GM12878 (cell line): ENCODE results near the gene TELO2. TPM values are rescaled to one million over a fixed set of nuclear protein-coding genes. Genes with fewer than 3 reads are reported as not detected.

ENCODE experiments used
- ATAC-seq: fragments of 200-7000 bp; cut with Tn5 transposase; 3 replicates; pipeline ENCODE4 v1.9.1; 2020; ENCODE audit warnings: mild to moderate bottlenecking, moderate library complexity
- BruUV-seq: library from RNA; stranded (reverse); fragments of 400-500 nt; replicated peaks from 2 replicates; lab custom pipeline; 2021; lab: Mats Ljungman, UMichigan
- CTCF ChIA-PET: fragments of 300-600 bp; sonication (Branson Sonifier 250); formaldehyde crosslinking; extraction: SDS; loops from one replicate; lab custom pipeline; 2021; ENCODE audit warnings: inconsistent platforms; lab: Yijun Ruan, JAX
- POLR2A ChIA-PET: fragments of 350-600 bp; formaldehyde crosslinking; extraction: SDS; loops from one replicate; lab custom pipeline; 2021; ENCODE audit warnings: inconsistent platforms; lab: Charles Lee
- RAD21 ChIA-PET: fragments of 300-600 bp; sonication (Branson Sonifier 250); formaldehyde crosslinking; loops from one replicate; lab custom pipeline; 2023; ENCODE audit warnings: antibody characterized with exemption; ENCODE audit not compliant: unreplicated experiment; lab: Charles Lee
- SMC1A ChIA-PET: fragments of 300-600 bp; sonication (Branson Sonifier 250); formaldehyde crosslinking; loops from one replicate; lab custom pipeline; 2023; ENCODE audit not compliant: unreplicated experiment, uncharacterized antibody; lab: Charles Lee
- DNase-seq: peaks from one replicate; pipeline ENCODE4 v3.0.0-alpha.2; 2011; ENCODE audit warnings: low read depth, low spot score
- FAIRE-seq: peaks from 3 replicates; lab custom pipeline; 2011; peaks lifted over from hg19 to GRCh38; lab: Jason Lieb, UNC
- H2AFZ ChIP-seq: 2 replicates; pipeline ENCODE4 v1.6.0; 2011; ENCODE audit warnings: low read depth, low read length, control low read depth; ENCODE audit not compliant: control insufficient read depth
- H3K27ac ChIP-seq: 2 replicates; pipeline ENCODE4 v1.5.1; 2011; ENCODE audit warnings: control low read depth; ENCODE audit not compliant: control insufficient read depth, insufficient read depth
- H3K27me3 ChIP-seq, 2 experiments: replicated peaks in 1 of 2; 2 replicates each; pipeline versions ENCODE4 v1.6.0 to v1.6.1; 2011; ENCODE audit warnings: low read length in 1 of 2; ENCODE audit not compliant: control insufficient read depth in 2 of 2, insufficient read depth in 2 of 2
- H3K36me3 ChIP-seq, 2 experiments: 2 replicates each; pipeline ENCODE4 v1.5.1; 2011; ENCODE audit warnings: low read length in 1 of 2; ENCODE audit not compliant: control insufficient read depth in 2 of 2, insufficient read depth in 2 of 2
- H3K4me1 ChIP-seq: 2 replicates; pipeline ENCODE4 v1.6.1; 2011; ENCODE audit warnings: mild to moderate bottlenecking, low read length, moderate library complexity, mixed read lengths; ENCODE audit not compliant: control insufficient read depth, insufficient read depth
- H3K4me2 ChIP-seq: 2 replicates; pipeline ENCODE4 v1.6.0; 2011; ENCODE audit warnings: control low read depth; ENCODE audit not compliant: control insufficient read depth, insufficient read depth
- H3K4me3 ChIP-seq: fragments of 200-600 bp; sonication (generic); 2 replicates; pipeline ENCODE4 v1.5.1; 2016
- H3K79me2 ChIP-seq: 2 replicates; pipeline ENCODE4 v1.6.0; 2011; ENCODE audit warnings: low read length; ENCODE audit not compliant: control insufficient read depth, insufficient read depth
- H3K9ac ChIP-seq: 2 replicates; pipeline ENCODE4 v1.8.0; 2011; ENCODE audit warnings: low read length, control low read depth, mixed read lengths; ENCODE audit not compliant: control insufficient read depth, insufficient read depth
- H3K9me3 ChIP-seq: replicated peaks from 3 replicates; pipeline ENCODE4 v1.5.1; 2011; ENCODE audit warnings: mild to moderate bottlenecking, low read length; ENCODE audit not compliant: control insufficient read depth, insufficient read depth
- H4K20me1 ChIP-seq: 2 replicates; pipeline ENCODE4 v1.6.0; 2011; ENCODE audit not compliant: control insufficient read depth, insufficient read depth
- WGBS: methylation state at CpG from one replicate; pipeline ENCODE4 v1.1.6; 2016; ENCODE audit warnings: low lambda C conversion rate; ENCODE audit not compliant: insufficient replicate concordance, insufficient coverage; ENCODE audit errors: missing lambda C conversion rate; 5-methylcytosine and 5-hydroxymethylcytosine counted together
- in situ Hi-C: fragments of 300-500 bp; cut with MboI; formaldehyde crosslinking; loops from 9 replicates; pipeline ENCODE4 v1.14.3; 2018; ENCODE audit warnings: mixed read lengths
- intact Hi-C: fragments of 100-400 bp; cut with micrococcal nuclease; formaldehyde crosslinking; loops from one replicate; pipeline ENCODE4 v1.14.2; 2022; ENCODE audit not compliant: unreplicated experiment
- polyA plus RNA-seq, 11 experiments: library from polyadenylated mRNA; depleted of rRNA in 4 of 11; unstranded in 6 of 11; stranded (reverse) in 5 of 11; fragments of >200 nt; fragmentation: Nextera tagmentation in 4 of 11; fragmentation: Illumina TruSeq in 1 of 11; extraction: Ambion mirVana in 4 of 11; extraction: Trizol in 1 of 11; gene quantifications; 1 replicate in 1 of 11; 2 replicates in 10 of 11; pipeline versions ENCODE4 v1.2.1 to v1.2.3, GENCODE V29; 2011 to 2016; ENCODE audit warnings: inconsistent platforms in 2 of 11, missing spikeins in 2 of 11, low read depth in 1 of 11
- total RNA-seq, 4 experiments: library from RNA; depleted of rRNA in 3 of 4; stranded (reverse); fragments of >200 nt in 3 of 4; fragmentation: Illumina TruSeq in 1 of 4; extraction: Trizol in 1 of 4; gene quantifications; 2 replicates each; pipeline versions ENCODE4 v1.2.1 to v1.2.3, GENCODE V29; 2013 to 2021
- TF ChIP-seq, protein P1 (sequence below): fragments of 450-650 bp; conservative IDR thresholded peaks from 2 replicates; pipeline ENCODE4 v1.6.1; 2017; ENCODE audit warnings: mild to moderate bottlenecking, moderate library complexity
- TF ChIP-seq, protein P2 (sequence below): fragments of 450-650 bp; IDR thresholded peaks from 2 replicates; pipeline ENCODE4 v1.6.1; 2017; ENCODE audit warnings: mild to moderate bottlenecking, moderate library complexity

TELO2 gene
- total and polyA plus RNA-seq, 10 of the 15 experiments (the other 5 are each of a cell fraction or from before 2014, with no cell fraction given): 0.55 to 72.8 (median 18.6) TPM

DNA sequence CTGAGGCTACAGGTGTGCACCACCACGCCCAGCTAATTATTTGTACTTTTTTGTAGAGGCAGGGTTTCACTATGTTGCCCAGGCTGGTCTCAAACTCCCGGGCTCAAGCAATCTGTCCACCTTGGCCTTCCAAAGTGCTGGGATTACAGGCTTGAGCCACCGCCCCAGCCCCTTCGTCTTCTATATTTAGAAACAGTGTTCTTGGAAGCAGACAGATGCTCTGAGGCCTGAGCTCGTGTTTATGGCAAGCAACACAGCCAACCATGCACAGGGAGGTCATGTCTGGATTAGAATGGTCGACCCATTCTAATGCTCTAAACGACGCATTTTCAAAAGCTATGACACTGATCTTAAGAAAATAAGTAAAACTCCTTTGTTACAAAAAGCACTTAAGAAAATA, 56.9 kb downstream of the TELO2 start:
- 47% methylated on average over 8 of the region's 8 CpGs for WGBS
- H3K9ac ChIP-seq: no peak overlapping the region
- H4K20me1 ChIP-seq: no peaks in the 10 kb centered on the region
- no peak overlapping the region for H3K27ac ChIP-seq
- no peak for FAIRE-seq
- no peaks in the 10 kb centered on the region for H3K79me2 ChIP-seq
- no peak for ATAC-seq
- SMC1A ChIA-PET: no interaction called here
- H3K9me3 ChIP-seq: no peaks in the 10 kb centered on the region
- intact Hi-C loops: no loop called here
- no peaks in the 10 kb centered on the region for H3K27me3 ChIP-seq
- no peak overlapping the region for H2AFZ ChIP-seq
- no TSS peak for BruUV-seq
- TF ChIP-seq, protein P1, sequence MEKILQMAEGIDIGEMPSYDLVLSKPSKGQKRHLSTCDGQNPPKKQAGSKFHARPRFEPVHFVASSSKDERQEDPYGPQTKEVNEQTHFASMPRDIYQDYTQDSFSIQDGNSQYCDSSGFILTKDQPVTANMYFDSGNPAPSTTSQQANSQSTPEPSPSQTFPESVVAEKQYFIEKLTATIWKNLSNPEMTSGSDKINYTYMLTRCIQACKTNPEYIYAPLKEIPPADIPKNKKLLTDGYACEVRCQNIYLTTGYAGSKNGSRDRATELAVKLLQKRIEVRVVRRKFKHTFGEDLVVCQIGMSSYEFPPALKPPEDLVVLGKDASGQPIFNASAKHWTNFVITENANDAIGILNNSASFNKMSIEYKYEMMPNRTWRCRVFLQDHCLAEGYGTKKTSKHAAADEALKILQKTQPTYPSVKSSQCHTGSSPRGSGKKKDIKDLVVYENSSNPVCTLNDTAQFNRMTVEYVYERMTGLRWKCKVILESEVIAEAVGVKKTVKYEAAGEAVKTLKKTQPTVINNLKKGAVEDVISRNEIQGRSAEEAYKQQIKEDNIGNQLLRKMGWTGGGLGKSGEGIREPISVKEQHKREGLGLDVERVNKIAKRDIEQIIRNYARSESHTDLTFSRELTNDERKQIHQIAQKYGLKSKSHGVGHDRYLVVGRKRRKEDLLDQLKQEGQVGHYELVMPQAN: no peak
- TF ChIP-seq, protein P2, sequence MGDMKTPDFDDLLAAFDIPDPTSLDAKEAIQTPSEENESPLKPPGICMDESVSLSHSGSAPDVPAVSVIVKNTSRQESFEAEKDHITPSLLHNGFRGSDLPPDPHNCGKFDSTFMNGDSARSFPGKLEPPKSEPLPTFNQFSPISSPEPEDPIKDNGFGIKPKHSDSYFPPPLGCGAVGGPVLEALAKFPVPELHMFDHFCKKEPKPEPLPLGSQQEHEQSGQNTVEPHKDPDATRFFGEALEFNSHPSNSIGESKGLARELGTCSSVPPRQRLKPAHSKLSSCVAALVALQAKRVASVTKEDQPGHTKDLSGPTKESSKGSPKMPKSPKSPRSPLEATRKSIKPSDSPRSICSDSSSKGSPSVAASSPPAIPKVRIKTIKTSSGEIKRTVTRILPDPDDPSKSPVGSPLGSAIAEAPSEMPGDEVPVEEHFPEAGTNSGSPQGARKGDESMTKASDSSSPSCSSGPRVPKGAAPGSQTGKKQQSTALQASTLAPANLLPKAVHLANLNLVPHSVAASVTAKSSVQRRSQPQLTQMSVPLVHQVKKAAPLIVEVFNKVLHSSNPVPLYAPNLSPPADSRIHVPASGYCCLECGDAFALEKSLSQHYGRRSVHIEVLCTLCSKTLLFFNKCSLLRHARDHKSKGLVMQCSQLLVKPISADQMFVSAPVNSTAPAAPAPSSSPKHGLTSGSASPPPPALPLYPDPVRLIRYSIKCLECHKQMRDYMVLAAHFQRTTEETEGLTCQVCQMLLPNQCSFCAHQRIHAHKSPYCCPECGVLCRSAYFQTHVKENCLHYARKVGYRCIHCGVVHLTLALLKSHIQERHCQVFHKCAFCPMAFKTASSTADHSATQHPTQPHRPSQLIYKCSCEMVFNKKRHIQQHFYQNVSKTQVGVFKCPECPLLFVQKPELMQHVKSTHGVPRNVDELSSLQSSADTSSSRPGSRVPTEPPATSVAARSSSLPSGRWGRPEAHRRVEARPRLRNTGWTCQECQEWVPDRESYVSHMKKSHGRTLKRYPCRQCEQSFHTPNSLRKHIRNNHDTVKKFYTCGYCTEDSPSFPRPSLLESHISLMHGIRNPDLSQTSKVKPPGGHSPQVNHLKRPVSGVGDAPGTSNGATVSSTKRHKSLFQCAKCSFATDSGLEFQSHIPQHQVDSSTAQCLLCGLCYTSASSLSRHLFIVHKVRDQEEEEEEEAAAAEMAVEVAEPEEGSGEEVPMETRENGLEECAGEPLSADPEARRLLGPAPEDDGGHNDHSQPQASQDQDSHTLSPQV: no peak
- TF ChIP-seq, all 136 proteins: peak for 0
- Histone ChIP-seq H3K4me1 (peaks cover 6% of the 10 kb centered on the region), H3K4me2 (no peak overlapping the region), H3K36me3 (no peaks in the 10 kb centered on the region), H3K4me3 (no peak overlapping the region)
- ChIA-PET RAD21 (no interaction called here), CTCF (no interaction called here), POLR2A (no interaction called here)
- in situ Hi-C loops: no loop called here
- DNase-seq: no peak
